Activated naive CD8-positive, alpha-beta T cell treated with anti-CD3 and anti-CD28 coated beads, Interleukin-2, amount 10 ng/mL, durations not matched to agents 7 days and 5 days (primary cell): ENCODE data around the gene SLC22A14. TPM values are rescaled to one million over a fixed set of nuclear protein-coding genes. Genes with fewer than 3 reads are reported as not detected.
"Not testable (repeated sequence)": the region's sequence is repeated elsewhere in the genome, so short reads cannot be mapped to it uniquely, and the experiment has no call there.

ENCODE experiments used
- ATAC-seq: fragments of 150-1000 bp; cut with Tn5 transposase; one replicate; pipeline ENCODE4 v1.10.0; 2021; ENCODE audit warnings: low read depth, moderate library complexity
- POLR2A ChIA-PET: fragments of 350-600 bp; sonication (Branson Sonifier 250); formaldehyde crosslinking; loops from one replicate; lab custom pipeline; 2021; ENCODE audit warnings: antibody characterized with exemption; lab: Charles Lee
- DNase-seq: peaks from one replicate; pipeline ENCODE4 v3.0.0; 2021
- H3K27ac Mint-ChIP-seq: one replicate; pipeline ENCODE4 v1.8.0; 2022; ENCODE audit warnings: mild to moderate bottlenecking, mixed read lengths
- H3K27me3 Mint-ChIP-seq: one replicate; pipeline ENCODE4 v1.8.0; 2022; ENCODE audit warnings: mild to moderate bottlenecking, moderate library complexity, mixed read lengths
- H3K36me3 Mint-ChIP-seq: one replicate; pipeline ENCODE4 v1.8.0; 2021; ENCODE audit warnings: mild to moderate bottlenecking, mixed read lengths
- H3K4me1 Mint-ChIP-seq: one replicate; pipeline ENCODE4 v1.8.0; 2021; ENCODE audit warnings: mixed read lengths
- H3K4me3 Mint-ChIP-seq: one replicate; pipeline ENCODE4 v1.8.0; 2022; ENCODE audit warnings: mild to moderate bottlenecking, moderate library complexity, mixed read lengths
- H3K9me3 Mint-ChIP-seq: one replicate; pipeline ENCODE4 v1.8.0; 2021; ENCODE audit warnings: mixed read lengths
- total RNA-seq, 2 experiments: library from RNA; stranded (reverse); gene quantifications; one replicate each; pipeline ENCODE4 v1.2.3, GENCODE V29; 2021

SLC22A14 gene
- total RNA-seq, 2 experiments from 2014 or later: 0.17 to 0.22 TPM

- Mint-ChIP-seq H3K9me3 (no peaks in the 10 kb centered on the region), H3K4me3 (no peak overlapping the region), H3K36me3 (no peaks in the 10 kb centered on the region), H3K27ac (no peak overlapping the region), H3K4me1 (no peaks in the 10 kb centered on the region), H3K27me3 (peaks cover 13% of the 10 kb centered on the region)
- POLR2A ChIA-PET: no interaction called here
- no peak for DNase-seq
- ATAC-seq: no peak
Measured at GRCh38 chr3:38313263-38313662, 31.2 kb downstream of the SLC22A14 start.

- H3K4me1 Mint-ChIP-seq: no peaks in the 10 kb centered on the region
- H3K4me3 Mint-ChIP-seq: no peak overlapping the region
- POLR2A ChIA-PET: no interaction called here
- no peak overlapping the region for H3K27ac Mint-ChIP-seq
- DNase-seq (no peak), ATAC-seq (no peak)
- no peaks in the 10 kb centered on the region for H3K36me3 Mint-ChIP-seq
- H3K27me3 Mint-ChIP-seq: peaks cover 13% of the 10 kb centered on the region
- no peaks in the 10 kb centered on the region for H3K9me3 Mint-ChIP-seq
Measured at GRCh38 chr3:38313695-38314094, 31.6 kb downstream of the SLC22A14 start.

GRCh38 chr3:38314112-38314763 is 32.1 kb downstream of the SLC22A14 start:
- no peak for DNase-seq
- no peak for ATAC-seq
- H3K27me3 Mint-ChIP-seq: peaks cover 13% of the 10 kb centered on the region
- no peaks in the 10 kb centered on the region for H3K9me3 Mint-ChIP-seq
- no peak overlapping the region for H3K4me3 Mint-ChIP-seq
- no peaks in the 10 kb centered on the region for H3K36me3 Mint-ChIP-seq
- no peaks in the 10 kb centered on the region for H3K4me1 Mint-ChIP-seq
- POLR2A ChIA-PET: no interaction called here
- no peak overlapping the region for H3K27ac Mint-ChIP-seq

GRCh38 chr3:38314764-38315487 is 32.8 kb downstream of the SLC22A14 start:
- DNase-seq (no peak), ATAC-seq (no peak)
- Mint-ChIP-seq H3K9me3 (no peaks in the 10 kb centered on the region), H3K36me3 (no peaks in the 10 kb centered on the region), H3K4me3 (no peak overlapping the region), H3K27ac (no peak overlapping the region), H3K27me3 (peaks cover 10% of the 10 kb centered on the region), H3K4me1 (no peaks in the 10 kb centered on the region)
- POLR2A ChIA-PET: no interaction called here

GRCh38 chr3:38315488-38316230 is 33.6 kb downstream of the SLC22A14 start:
- H3K4me1 Mint-ChIP-seq: no peaks in the 10 kb centered on the region
- POLR2A ChIA-PET: no interaction called here
- H3K27me3 Mint-ChIP-seq: peaks cover 8% of the 10 kb centered on the region
- no peak overlapping the region for H3K27ac Mint-ChIP-seq
- no peak overlapping the region for H3K4me3 Mint-ChIP-seq
- H3K36me3 Mint-ChIP-seq: no peaks in the 10 kb centered on the region
- ATAC-seq (no peak), DNase-seq (no peak)
- peaks cover 2% of the 10 kb centered on the region for H3K9me3 Mint-ChIP-seq

- Mint-ChIP-seq H3K4me1 (no peaks in the 10 kb centered on the region), H3K4me3 (no peak overlapping the region), H3K36me3 (no peaks in the 10 kb centered on the region), H3K27ac (no peak overlapping the region), H3K9me3 (peaks cover 2% of the 10 kb centered on the region), H3K27me3 (peaks cover 5% of the 10 kb centered on the region)
- DNase-seq: no peak
- POLR2A ChIA-PET: no interaction called here
- ATAC-seq: no peak
Measured at GRCh38 chr3:38316356-38317191, 34.5 kb downstream of the SLC22A14 start.

GRCh38 chr3:38317192-38317759 is 35.2 kb downstream of the SLC22A14 start:
- Mint-ChIP-seq H3K27ac (no peak overlapping the region), H3K27me3 (peaks cover 5% of the 10 kb centered on the region), H3K4me3 (no peak overlapping the region), H3K36me3 (no peaks in the 10 kb centered on the region), H3K9me3 (peaks cover 2% of the 10 kb centered on the region), H3K4me1 (no peaks in the 10 kb centered on the region)
- DNase-seq (no peak), ATAC-seq (no peak)
- POLR2A ChIA-PET: no interaction called here

- POLR2A ChIA-PET: no interaction called here
- Mint-ChIP-seq H3K4me3 (no peak overlapping the region), H3K9me3 (peaks cover 2% of the 10 kb centered on the region), H3K36me3 (no peaks in the 10 kb centered on the region), H3K27me3 (peaks cover 4% of the 10 kb centered on the region), H3K27ac (no peak overlapping the region), H3K4me1 (no peaks in the 10 kb centered on the region)
- no peak for ATAC-seq
- DNase-seq: no peak
Measured at GRCh38 chr3:38318766-38319671, 36.9 kb downstream of the SLC22A14 start.

GRCh38 chr3:38320638-38321037 is 38.5 kb downstream of the SLC22A14 start:
- POLR2A ChIA-PET, H3K4me3 Mint-ChIP-seq, H3K4me1 Mint-ChIP-seq, ATAC-seq, DNase-seq, H3K27ac Mint-ChIP-seq, H3K36me3 Mint-ChIP-seq, H3K9me3 Mint-ChIP-seq, H3K27me3 Mint-ChIP-seq: not testable (repeated sequence)

- H3K9me3 Mint-ChIP-seq: peaks cover 2% of the 10 kb centered on the region
- no peak overlapping the region for H3K4me3 Mint-ChIP-seq
- H3K36me3 Mint-ChIP-seq: no peaks in the 10 kb centered on the region
- no peak overlapping the region for H3K27ac Mint-ChIP-seq
- no peak for DNase-seq
- H3K27me3 Mint-ChIP-seq: peaks cover 8% of the 10 kb centered on the region
- POLR2A ChIA-PET: no interaction called here
- H3K4me1 Mint-ChIP-seq: no peaks in the 10 kb centered on the region
- ATAC-seq: no peak
Measured at GRCh38 chr3:38323060-38323459, 41.0 kb downstream of the SLC22A14 start.

GRCh38 chr3:38325256-38325655 is 43.2 kb downstream of the SLC22A14 start:
- peaks cover 8% of the 10 kb centered on the region for H3K27me3 Mint-ChIP-seq
- H3K9me3 Mint-ChIP-seq: peaks cover 2% of the 10 kb centered on the region
- DNase-seq (no peak), ATAC-seq (no peak)
- POLR2A ChIA-PET: no interaction called here
- peaks cover 1% of the 10 kb centered on the region for H3K4me1 Mint-ChIP-seq
- H3K27ac Mint-ChIP-seq: no peak overlapping the region
- H3K36me3 Mint-ChIP-seq: no peaks in the 10 kb centered on the region
- no peak overlapping the region for H3K4me3 Mint-ChIP-seq

- ATAC-seq (no peak), DNase-seq (no peak)
- H3K27me3 Mint-ChIP-seq: peaks cover 6% of the 10 kb centered on the region
- H3K36me3 Mint-ChIP-seq: no peaks in the 10 kb centered on the region
- peaks cover 1% of the 10 kb centered on the region for H3K4me1 Mint-ChIP-seq
- H3K27ac Mint-ChIP-seq: no peak overlapping the region
- POLR2A ChIA-PET: no interaction called here
- no peak overlapping the region for H3K4me3 Mint-ChIP-seq
- no peaks in the 10 kb centered on the region for H3K9me3 Mint-ChIP-seq
Measured at GRCh38 chr3:38327335-38328009, 45.4 kb downstream of the SLC22A14 start.
